GM12878 (cell line): Measurements from ENCODE around the gene SCAMP1. TPM values are rescaled to one million over a fixed set of nuclear protein-coding genes. Genes with fewer than 3 reads are reported as not detected.

ENCODE experiments used
- ATAC-seq: fragments of 200-7000 bp; cut with Tn5 transposase; 3 replicates; pipeline ENCODE4 v1.9.1; 2020; ENCODE audit warnings: mild to moderate bottlenecking, moderate library complexity
- BruUV-seq: library from RNA; stranded (reverse); fragments of 400-500 nt; replicated peaks from 2 replicates; lab custom pipeline; 2021; lab: Mats Ljungman, UMichigan
- CTCF ChIA-PET: fragments of 300-600 bp; sonication (Branson Sonifier 250); formaldehyde crosslinking; extraction: SDS; loops from one replicate; lab custom pipeline; 2021; ENCODE audit warnings: inconsistent platforms; lab: Yijun Ruan, JAX
- POLR2A ChIA-PET: fragments of 350-600 bp; formaldehyde crosslinking; extraction: SDS; loops from one replicate; lab custom pipeline; 2021; ENCODE audit warnings: inconsistent platforms; lab: Charles Lee
- RAD21 ChIA-PET: fragments of 300-600 bp; sonication (Branson Sonifier 250); formaldehyde crosslinking; loops from one replicate; lab custom pipeline; 2023; ENCODE audit warnings: antibody characterized with exemption; ENCODE audit not compliant: unreplicated experiment; lab: Charles Lee
- SMC1A ChIA-PET: fragments of 300-600 bp; sonication (Branson Sonifier 250); formaldehyde crosslinking; loops from one replicate; lab custom pipeline; 2023; ENCODE audit not compliant: unreplicated experiment, uncharacterized antibody; lab: Charles Lee
- DNase-seq: peaks from one replicate; pipeline ENCODE4 v3.0.0-alpha.2; 2011; ENCODE audit warnings: low read depth, low spot score
- FAIRE-seq: peaks from 3 replicates; lab custom pipeline; 2011; peaks lifted over from hg19 to GRCh38; lab: Jason Lieb, UNC
- H2AFZ ChIP-seq: 2 replicates; pipeline ENCODE4 v1.6.0; 2011; ENCODE audit warnings: low read depth, low read length, control low read depth; ENCODE audit not compliant: control insufficient read depth
- H3K27ac ChIP-seq: 2 replicates; pipeline ENCODE4 v1.5.1; 2011; ENCODE audit warnings: control low read depth; ENCODE audit not compliant: control insufficient read depth, insufficient read depth
- H3K27me3 ChIP-seq, 2 experiments: replicated peaks in 1 of 2; 2 replicates each; pipeline versions ENCODE4 v1.6.0 to v1.6.1; 2011; ENCODE audit warnings: low read length in 1 of 2; ENCODE audit not compliant: control insufficient read depth in 2 of 2, insufficient read depth in 2 of 2
- H3K36me3 ChIP-seq, 2 experiments: 2 replicates each; pipeline ENCODE4 v1.5.1; 2011; ENCODE audit warnings: low read length in 1 of 2; ENCODE audit not compliant: control insufficient read depth in 2 of 2, insufficient read depth in 2 of 2
- H3K4me1 ChIP-seq: 2 replicates; pipeline ENCODE4 v1.6.1; 2011; ENCODE audit warnings: mild to moderate bottlenecking, low read length, moderate library complexity, mixed read lengths; ENCODE audit not compliant: control insufficient read depth, insufficient read depth
- H3K4me2 ChIP-seq: 2 replicates; pipeline ENCODE4 v1.6.0; 2011; ENCODE audit warnings: control low read depth; ENCODE audit not compliant: control insufficient read depth, insufficient read depth
- H3K4me3 ChIP-seq: fragments of 200-600 bp; sonication (generic); 2 replicates; pipeline ENCODE4 v1.5.1; 2016
- H3K79me2 ChIP-seq: 2 replicates; pipeline ENCODE4 v1.6.0; 2011; ENCODE audit warnings: low read length; ENCODE audit not compliant: control insufficient read depth, insufficient read depth
- H3K9ac ChIP-seq: 2 replicates; pipeline ENCODE4 v1.8.0; 2011; ENCODE audit warnings: low read length, control low read depth, mixed read lengths; ENCODE audit not compliant: control insufficient read depth, insufficient read depth
- H3K9me3 ChIP-seq: replicated peaks from 3 replicates; pipeline ENCODE4 v1.5.1; 2011; ENCODE audit warnings: mild to moderate bottlenecking, low read length; ENCODE audit not compliant: control insufficient read depth, insufficient read depth
- H4K20me1 ChIP-seq: 2 replicates; pipeline ENCODE4 v1.6.0; 2011; ENCODE audit not compliant: control insufficient read depth, insufficient read depth
- CBFB ChIP-seq: IDR thresholded peaks from 2 replicates; pipeline ENCODE4 v1.6.1; 2016; ENCODE audit warnings: antibody characterized with exemption, low read depth
- IRF3 ChIP-seq: fragments of 450-650 bp; IDR thresholded peaks from 2 replicates; pipeline ENCODE4 v1.6.1; 2014; ENCODE audit warnings: mild to moderate bottlenecking
- NBN ChIP-seq: fragments of 450-650 bp; IDR thresholded peaks from 2 replicates; pipeline ENCODE4 v1.6.1; 2016
- POU2F2 ChIP-seq: IDR thresholded peaks from 3 replicates; pipeline ENCODE4 v1.6.1; 2011; ENCODE audit warnings: low read depth, mild to moderate bottlenecking, low read length, borderline replicate concordance
- SMAD1 ChIP-seq: fragments of 450-650 bp; IDR thresholded peaks from 2 replicates; pipeline ENCODE4 v1.6.1; 2018; ENCODE audit warnings: mild to moderate bottlenecking, low read depth; ENCODE audit not compliant: partially characterized antibody
- TCF12 ChIP-seq: IDR thresholded peaks from 2 replicates; pipeline ENCODE4 v1.6.1; 2011; ENCODE audit warnings: low read depth, mild to moderate bottlenecking, low read length
- ZSCAN29 ChIP-seq: fragments of 450-650 bp; IDR thresholded peaks from 2 replicates; pipeline ENCODE4 v1.6.1; 2017; ENCODE audit warnings: mild to moderate bottlenecking, moderate library complexity
- WGBS: methylation state at CpG from one replicate; pipeline ENCODE4 v1.1.6; 2016; ENCODE audit warnings: low lambda C conversion rate; ENCODE audit not compliant: insufficient replicate concordance, insufficient coverage; ENCODE audit errors: missing lambda C conversion rate; 5-methylcytosine and 5-hydroxymethylcytosine counted together
- in situ Hi-C: fragments of 300-500 bp; cut with MboI; formaldehyde crosslinking; loops from 9 replicates; pipeline ENCODE4 v1.14.3; 2018; ENCODE audit warnings: mixed read lengths
- intact Hi-C: fragments of 100-400 bp; cut with micrococcal nuclease; formaldehyde crosslinking; loops from one replicate; pipeline ENCODE4 v1.14.2; 2022; ENCODE audit not compliant: unreplicated experiment
- polyA plus RNA-seq, 11 experiments: library from polyadenylated mRNA; depleted of rRNA in 4 of 11; unstranded in 6 of 11; stranded (reverse) in 5 of 11; fragments of >200 nt; fragmentation: Nextera tagmentation in 4 of 11; fragmentation: Illumina TruSeq in 1 of 11; extraction: Ambion mirVana in 4 of 11; extraction: Trizol in 1 of 11; gene quantifications; 1 replicate in 1 of 11; 2 replicates in 10 of 11; pipeline versions ENCODE4 v1.2.1 to v1.2.3, GENCODE V29; 2011 to 2016; ENCODE audit warnings: inconsistent platforms in 2 of 11, missing spikeins in 2 of 11, low read depth in 1 of 11
- total RNA-seq, 4 experiments: library from RNA; depleted of rRNA in 3 of 4; stranded (reverse); fragments of >200 nt in 3 of 4; fragmentation: Illumina TruSeq in 1 of 4; extraction: Trizol in 1 of 4; gene quantifications; 2 replicates each; pipeline versions ENCODE4 v1.2.1 to v1.2.3, GENCODE V29; 2013 to 2021
- TF ChIP-seq, protein P1 (sequence below): fragments of 450-650 bp; IDR thresholded peaks from 2 replicates; pipeline ENCODE4 v1.6.1; 2017; ENCODE audit warnings: antibody characterized with exemption, mild to moderate bottlenecking, moderate library complexity
- TF ChIP-seq, protein P2 (sequence below): fragments of 450-650 bp; IDR thresholded peaks from 2 replicates; pipeline ENCODE4 v1.6.1; 2017; ENCODE audit warnings: low read depth, mild to moderate bottlenecking, moderate library complexity

Gene SCAMP1
- total and polyA plus RNA-seq, 10 of the 15 experiments (the other 5 are each of a cell fraction or from before 2014, with no cell fraction given) = 6.4 to 27.9 (median 20.0) TPM

DNA sequence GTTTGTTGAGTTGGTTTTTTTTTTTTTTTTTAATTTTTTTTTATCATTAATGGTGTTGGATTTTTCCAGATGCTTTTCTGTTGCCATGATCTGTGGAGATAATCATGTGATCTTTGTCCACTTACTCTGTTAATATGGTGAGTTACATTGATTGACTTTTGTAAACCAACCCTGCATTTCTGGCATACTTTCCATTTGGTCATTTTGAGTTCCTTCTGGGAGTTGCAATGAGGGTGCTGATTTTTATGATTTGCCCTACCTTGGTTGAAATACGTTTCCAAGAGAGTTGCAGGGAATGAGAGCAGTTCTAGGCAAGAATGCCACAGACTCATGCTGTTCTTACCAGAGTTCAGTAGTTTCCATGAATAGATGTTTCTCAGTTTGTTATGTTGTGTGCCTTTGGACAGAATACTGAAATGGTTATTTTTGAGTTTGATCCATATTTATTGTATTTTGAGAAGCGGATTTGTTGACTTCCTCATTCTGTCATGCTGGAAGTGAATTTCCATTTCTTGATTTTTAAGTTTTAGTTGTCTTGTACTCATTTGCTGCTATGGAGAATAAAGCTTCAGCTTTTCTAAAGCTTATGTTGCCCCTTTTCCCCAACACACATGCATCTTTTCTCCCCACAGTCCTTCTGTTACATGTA is 69.0 kb downstream of the SCAMP1 start (continued):
- TF ChIP-seq, protein P1, sequence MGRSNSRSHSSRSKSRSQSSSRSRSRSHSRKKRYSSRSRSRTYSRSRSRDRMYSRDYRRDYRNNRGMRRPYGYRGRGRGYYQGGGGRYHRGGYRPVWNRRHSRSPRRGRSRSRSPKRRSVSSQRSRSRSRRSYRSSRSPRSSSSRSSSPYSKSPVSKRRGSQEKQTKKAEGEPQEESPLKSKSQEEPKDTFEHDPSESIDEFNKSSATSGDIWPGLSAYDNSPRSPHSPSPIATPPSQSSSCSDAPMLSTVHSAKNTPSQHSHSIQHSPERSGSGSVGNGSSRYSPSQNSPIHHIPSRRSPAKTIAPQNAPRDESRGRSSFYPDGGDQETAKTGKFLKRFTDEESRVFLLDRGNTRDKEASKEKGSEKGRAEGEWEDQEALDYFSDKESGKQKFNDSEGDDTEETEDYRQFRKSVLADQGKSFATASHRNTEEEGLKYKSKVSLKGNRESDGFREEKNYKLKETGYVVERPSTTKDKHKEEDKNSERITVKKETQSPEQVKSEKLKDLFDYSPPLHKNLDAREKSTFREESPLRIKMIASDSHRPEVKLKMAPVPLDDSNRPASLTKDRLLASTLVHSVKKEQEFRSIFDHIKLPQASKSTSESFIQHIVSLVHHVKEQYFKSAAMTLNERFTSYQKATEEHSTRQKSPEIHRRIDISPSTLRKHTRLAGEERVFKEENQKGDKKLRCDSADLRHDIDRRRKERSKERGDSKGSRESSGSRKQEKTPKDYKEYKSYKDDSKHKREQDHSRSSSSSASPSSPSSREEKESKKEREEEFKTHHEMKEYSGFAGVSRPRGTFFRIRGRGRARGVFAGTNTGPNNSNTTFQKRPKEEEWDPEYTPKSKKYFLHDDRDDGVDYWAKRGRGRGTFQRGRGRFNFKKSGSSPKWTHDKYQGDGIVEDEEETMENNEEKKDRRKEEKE = no peak
- no peak for TF ChIP-seq POU2F2
- no peak for TF ChIP-seq NBN
- no peak for TF ChIP-seq CBFB
- no peak for TF ChIP-seq SMAD1

GRCh38 chr5:78430866-78431265 is 70.4 kb downstream of the SCAMP1 start:
- no peaks in the 10 kb centered on the region for H3K27me3 ChIP-seq
- no peak overlapping the region for H3K27ac ChIP-seq
- no peak for ATAC-seq
- no peak overlapping the region for H3K9ac ChIP-seq
- no peaks in the 10 kb centered on the region for H3K9me3 ChIP-seq
- H3K4me2 ChIP-seq = no peak overlapping the region
- ChIA-PET POLR2A (no interaction called here), RAD21 (no interaction called here), SMC1A (interaction anchor here (0.7 to 1.4 kb wide), 3 partner anchors 10 to 12 kb away, joined by 3 to 4 read pairs (median 4); no protein-coding TSS in a partner anchor), CTCF (interaction anchor here (1.4 kb wide), 1 partner anchor 20 kb away, joined by 5 read pairs; no protein-coding TSS in a partner anchor)
- DNase-seq = no peak
- FAIRE-seq = no peak
- no TSS peak for BruUV-seq
- no peak overlapping the region for H3K4me3 ChIP-seq
- no peaks in the 10 kb centered on the region for H3K79me2 ChIP-seq
- TF ChIP-seq ZSCAN29 (no peak), IRF3 (no peak), TCF12 (no peak)
- TF ChIP-seq, protein P2, sequence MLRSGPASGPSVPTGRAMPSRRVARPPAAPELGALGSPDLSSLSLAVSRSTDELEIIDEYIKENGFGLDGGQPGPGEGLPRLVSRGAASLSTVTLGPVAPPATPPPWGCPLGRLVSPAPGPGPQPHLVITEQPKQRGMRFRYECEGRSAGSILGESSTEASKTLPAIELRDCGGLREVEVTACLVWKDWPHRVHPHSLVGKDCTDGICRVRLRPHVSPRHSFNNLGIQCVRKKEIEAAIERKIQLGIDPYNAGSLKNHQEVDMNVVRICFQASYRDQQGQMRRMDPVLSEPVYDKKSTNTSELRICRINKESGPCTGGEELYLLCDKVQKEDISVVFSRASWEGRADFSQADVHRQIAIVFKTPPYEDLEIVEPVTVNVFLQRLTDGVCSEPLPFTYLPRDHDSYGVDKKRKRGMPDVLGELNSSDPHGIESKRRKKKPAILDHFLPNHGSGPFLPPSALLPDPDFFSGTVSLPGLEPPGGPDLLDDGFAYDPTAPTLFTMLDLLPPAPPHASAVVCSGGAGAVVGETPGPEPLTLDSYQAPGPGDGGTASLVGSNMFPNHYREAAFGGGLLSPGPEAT = no peak
- no peaks in the 10 kb centered on the region for H3K4me1 ChIP-seq
- no peak overlapping the region for H2AFZ ChIP-seq
- H4K20me1 ChIP-seq = no peaks in the 10 kb centered on the region
- intact Hi-C loops = no loop called here
- in situ Hi-C loops = no loop called here
- WGBS = 96% methylated on average over 1 of the region's 1 CpG
- H3K36me3 ChIP-seq = no peaks in the 10 kb centered on the region; a peak in 1 of 4 replicates
